Caco-2 (cell line): ENCODE measurements around the gene PITX1. TPM values are rescaled to one million over a fixed set of nuclear protein-coding genes. Genes with fewer than 3 reads are reported as not detected.

Source experiments
- BruUV-seq: library from RNA; stranded (reverse); fragments of 400-500 nt; replicated peaks from 2 replicates; lab custom pipeline; 2021; lab: Mats Ljungman, UMichigan
- CTCF ChIA-PET: fragments of 300-600 bp; sonication (Branson Sonifier 250); formaldehyde crosslinking; loops from one replicate; lab custom pipeline; 2022; ENCODE audit warnings: antibody characterized with exemption; lab: Charles Lee
- POLR2A ChIA-PET: fragments of 300-600 bp; sonication (Branson Sonifier 250); formaldehyde crosslinking; loops from one replicate; lab custom pipeline; 2022; ENCODE audit warnings: antibody characterized with exemption; lab: Charles Lee
- DNase-seq, 2 experiments: peaks; one replicate each; pipeline versions ENCODE4 v3.0.0 to v3.0.0-alpha.2; 2020 to 2022
- H3K27me3 ChIP-seq: replicated peaks from 2 replicates; pipeline ENCODE4 v1.6.0; 2011; ENCODE audit warnings: low read length; ENCODE audit not compliant: control insufficient read depth, insufficient read depth
- H3K36me3 ChIP-seq: 2 replicates; pipeline ENCODE4 v1.5.1; 2011; ENCODE audit warnings: low read length; ENCODE audit not compliant: control insufficient read depth, insufficient read depth
- H3K4me1 ChIP-seq: fragments of 250-450 bp; sonication (Bioruptor Pico); 2 replicates; pipeline ENCODE4 v1.5.1; 2020; ENCODE audit warnings: mild to moderate bottlenecking
- H3K4me3 ChIP-seq: 2 replicates; pipeline ENCODE4 v1.5.1; 2011; ENCODE audit warnings: low read depth, mild to moderate bottlenecking, control low read depth, low read length
- H3K9me3 ChIP-seq: fragments of 250-450 bp; sonication (Bioruptor Pico); 2 replicates; pipeline ENCODE4 v1.5.1; 2020; ENCODE audit warnings: mild to moderate bottlenecking, moderate library complexity
- H3K27ac Mint-ChIP-seq: one replicate; pipeline ENCODE4 v1.8.0; 2022; ENCODE audit warnings: mixed read lengths; ENCODE audit not compliant: unreplicated experiment
- H3K27me3 Mint-ChIP-seq: one replicate; pipeline ENCODE4 v1.8.0; 2022; ENCODE audit warnings: mixed read lengths; ENCODE audit not compliant: insufficient read depth, unreplicated experiment
- H3K36me3 Mint-ChIP-seq: one replicate; pipeline ENCODE4 v1.8.0; 2022; ENCODE audit warnings: mild to moderate bottlenecking, mixed read lengths; ENCODE audit not compliant: insufficient read depth, unreplicated experiment
- H3K4me1 Mint-ChIP-seq: one replicate; pipeline ENCODE4 v1.8.0; 2022; ENCODE audit warnings: low read depth, mixed read lengths; ENCODE audit not compliant: unreplicated experiment
- H3K4me3 Mint-ChIP-seq: one replicate; pipeline ENCODE4 v1.8.0; 2022; ENCODE audit warnings: mild to moderate bottlenecking, moderate library complexity, mixed read lengths; ENCODE audit not compliant: unreplicated experiment
- H3K9me3 Mint-ChIP-seq: one replicate; pipeline ENCODE4 v1.8.0; 2022; ENCODE audit warnings: mixed read lengths; ENCODE audit not compliant: unreplicated experiment
- CTCF ChIP-seq, 2 experiments: fragments of 200-600 bp in 1 of 2; IDR thresholded peaks; 1 replicate in 1 of 2; 2 replicates in 1 of 2; pipeline versions ENCODE4 v1.5.1 to v1.8.0; 2011 to 2022; ENCODE audit warnings: antibody characterized with exemption in 1 of 2, control low read depth in 1 of 2, inconsistent platforms in 1 of 2, low read depth in 1 of 2, low read length in 1 of 2, mild to moderate bottlenecking in 1 of 2, moderate library complexity in 1 of 2; ENCODE audit not compliant: insufficient read depth in 1 of 2, severe bottlenecking in 1 of 2, unreplicated experiment in 1 of 2
- intact Hi-C: fragments of 100-400 bp; cut with micrococcal nuclease; formaldehyde crosslinking; loops from one replicate; pipeline ENCODE4 v1.10.0; 2022; ENCODE audit not compliant: unreplicated experiment
- total RNA-seq: library from RNA; stranded (reverse); gene quantifications from 2 replicates; pipeline ENCODE4 v1.2.3, GENCODE V29; 2022

Gene PITX1
- total RNA-seq, 1 experiment from 2014 or later: 117 TPM

- intact Hi-C loops: loop anchor here (5.0 to 10.0 kb wide), 2 partner anchors 274 to 302 kb away; no protein-coding TSS in a partner anchor
- peaks cover 40% of the 10 kb centered on the region for H3K4me1 Mint-ChIP-seq
- H3K36me3 ChIP-seq: peaks cover 3% of the 10 kb centered on the region
- H3K27me3 Mint-ChIP-seq: no peaks in the 10 kb centered on the region
- H3K36me3 Mint-ChIP-seq: peaks cover 86% of the 10 kb centered on the region
- no peak overlapping the region for H3K27ac Mint-ChIP-seq
- POLR2A ChIA-PET: no interaction called here
- H3K9me3 ChIP-seq: no peaks in the 10 kb centered on the region
- no peaks in the 10 kb centered on the region for H3K27me3 ChIP-seq
- H3K4me3 ChIP-seq: no peak overlapping the region
- peaks cover 12% of the 10 kb centered on the region for H3K9me3 Mint-ChIP-seq
- DNase-seq: no peak
- CTCF ChIA-PET: no interaction called here
- H3K4me1 ChIP-seq: peaks cover 33% of the 10 kb centered on the region
- BruUV-seq: no TSS peak
- peak overlapping the region; percentile 52 for H3K4me3 Mint-ChIP-seq
- TF ChIP-seq CTCF (IDR thresholded peaks at IDR 0.05; ENCODE audit: insufficient read depth in 1 of 2, low read depth in 1 of 2, low read length in 1 of 2, severe bottlenecking in 1 of 2, unreplicated experiment in 1 of 2): no peak
These were observed 3.7 kb downstream of the PITX1 start for GRCh38 chr5:135030123-135030955.

GRCh38 chr5:135029477-135030122, 4.4 kb downstream of the PITX1 start:
- ChIA-PET POLR2A (no interaction called here), CTCF (no interaction called here)
- Histone ChIP-seq H3K4me1 (peaks cover 26% of the 10 kb centered on the region), H3K36me3 (peaks cover 3% of the 10 kb centered on the region), H3K4me3 (no peak overlapping the region), H3K27me3 (no peaks in the 10 kb centered on the region), H3K9me3 (no peaks in the 10 kb centered on the region)
- Mint-ChIP-seq H3K36me3 (peaks cover 85% of the 10 kb centered on the region), H3K9me3 (peaks cover 12% of the 10 kb centered on the region), H3K27ac (no peak overlapping the region), H3K27me3 (no peaks in the 10 kb centered on the region), H3K4me3 (no peak overlapping the region), H3K4me1 (peaks cover 38% of the 10 kb centered on the region)
- no peak for DNase-seq
- BruUV-seq: no TSS peak
- TF ChIP-seq CTCF (IDR thresholded peaks at IDR 0.05; ENCODE audit: insufficient read depth in 1 of 2, low read depth in 1 of 2, low read length in 1 of 2, severe bottlenecking in 1 of 2, unreplicated experiment in 1 of 2): no peak
- intact Hi-C loops: loop anchor here (5.0 to 10.0 kb wide), 2 partner anchors 275 to 303 kb away; no protein-coding TSS in a partner anchor

- Histone ChIP-seq H3K36me3 (peaks cover 3% of the 10 kb centered on the region), H3K4me1 (peaks cover 23% of the 10 kb centered on the region), H3K9me3 (no peaks in the 10 kb centered on the region), H3K4me3 (no peak overlapping the region), H3K27me3 (no peaks in the 10 kb centered on the region)
- intact Hi-C loops: no loop called here
- ChIA-PET CTCF (no interaction called here), POLR2A (no interaction called here)
- no peak for DNase-seq
- TF ChIP-seq CTCF (IDR thresholded peaks at IDR 0.05; ENCODE audit: insufficient read depth in 1 of 2, low read depth in 1 of 2, low read length in 1 of 2, severe bottlenecking in 1 of 2, unreplicated experiment in 1 of 2): no peak
- peaks cover 38% of the 10 kb centered on the region for H3K4me1 Mint-ChIP-seq
- no peak overlapping the region for H3K27ac Mint-ChIP-seq
- H3K27me3 Mint-ChIP-seq: no peaks in the 10 kb centered on the region
- peaks cover 12% of the 10 kb centered on the region for H3K9me3 Mint-ChIP-seq
- peaks cover 82% of the 10 kb centered on the region for H3K36me3 Mint-ChIP-seq
- BruUV-seq: no TSS peak
- H3K4me3 Mint-ChIP-seq: no peak overlapping the region
These were observed 5.1 kb downstream of the PITX1 start for GRCh38 chr5:135028791-135029476.
